ENCODE measurements around the gene VWC2. TPM values are rescaled to one million over a fixed set of nuclear protein-coding genes. Genes with fewer than 3 reads are reported as not detected.

Gene VWC2
- total and polyA plus RNA-seq, 2 of the 8 experiments (the other 6 are each of a cell fraction or from before 2014, with no cell fraction given), result 0.24 to 0.30 TPM

DNA sequence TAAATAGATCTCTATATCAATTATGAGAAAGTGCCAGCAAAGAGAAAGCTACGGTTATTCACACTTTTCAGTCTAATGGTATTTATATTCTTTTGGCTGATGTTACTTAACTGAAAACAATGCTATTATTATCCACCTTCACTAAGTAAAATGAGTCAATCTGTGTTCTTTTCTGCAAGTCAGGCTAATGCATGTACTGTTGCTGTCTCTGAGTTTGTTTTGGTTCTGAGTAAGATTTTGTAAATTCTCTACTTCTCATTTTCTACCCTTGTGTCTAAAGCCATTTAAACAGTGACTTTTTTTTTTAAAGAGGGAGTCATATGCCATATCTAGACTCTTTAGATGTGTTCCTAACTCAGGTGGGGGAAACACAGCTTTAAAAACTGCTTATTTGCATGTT, 7.5 kb downstream of the VWC2 start:
- H3K27ac ChIP-seq (ENCODE audit: low read depth, low read length), result no peak overlapping the region
- H2AFZ ChIP-seq (ENCODE audit: low read length), result no peak overlapping the region
- H3K79me1 ChIP-seq (ENCODE audit: low read depth, low read length), result no peaks in the 10 kb centered on the region
- no peaks in the 10 kb centered on the region; the same call in 1 of the 2 replicates for H3K23me2 ChIP-seq (ENCODE audit: low read depth, low read length)
- no peak overlapping the region for H3K4me2 ChIP-seq (ENCODE audit: insufficient read depth in 1 of 2, low read depth in 2 of 2, low read length in 2 of 2)
- no peak overlapping the region for H4K8ac ChIP-seq (ENCODE audit: extremely low read depth, insufficient read depth, low read length)
- no peak overlapping the region for H3K14ac ChIP-seq (ENCODE audit: insufficient read length)
- no peaks in the 10 kb centered on the region for H3K4me1 ChIP-seq (replicated peaks in 1 of 4; ENCODE audit: control insufficient read depth in 3 of 4, insufficient read depth in 4 of 4, low read length in 3 of 4)
- ChIA-PET CTCF (ENCODE audit: partially characterized antibody) (interaction anchor here (2.1 kb wide), 1 partner anchor 10 kb away, joined by 8 read pairs; no protein-coding TSS in a partner anchor), POLR2A (ENCODE audit: partially characterized antibody) (no interaction called here)
- no peak overlapping the region for H2BK5ac ChIP-seq (ENCODE audit: low read depth, low read length)
- H3K18ac ChIP-seq (ENCODE audit: extremely low read depth, low read length), result no peak overlapping the region
- H4K20me1 ChIP-seq (replicated peaks in 1 of 2; ENCODE audit: control insufficient read depth in 1 of 2, insufficient read depth in 2 of 2, low read length in 2 of 2), result no peaks in the 10 kb centered on the region
- no peak overlapping the region for H2BK15ac ChIP-seq (ENCODE audit: low read length)
- no peak overlapping the region for H3K23ac ChIP-seq (ENCODE audit: insufficient read length)
- H3K56ac ChIP-seq (replicated peaks; ENCODE audit: insufficient read length, low read depth, low read length), result no peak overlapping the region
- no peaks in the 10 kb centered on the region for H3K36me3 ChIP-seq (ENCODE audit: control insufficient read depth in 2 of 4, insufficient read depth in 4 of 4, low read length in 3 of 4)
- H4K5ac ChIP-seq (ENCODE audit: insufficient read length, low read depth, low read length), result no peak overlapping the region
- H3K9me3 ChIP-seq (ENCODE audit: insufficient read depth in 2 of 2, low read depth in 1 of 2, low read length in 1 of 2), result peaks cover 0 to 2% of the 10 kb centered on the region in 2 experiments; a peak in 1 of 4 replicates
- no peaks in the 10 kb centered on the region for H3K79me2 ChIP-seq (ENCODE audit: control insufficient read depth in 1 of 2, insufficient read depth in 2 of 2, low read length in 2 of 2)
- H3K27me3 ChIP-seq (replicated peaks in 1 of 4; ENCODE audit: control insufficient read depth in 3 of 4, extremely low read depth in 1 of 4, insufficient read depth in 3 of 4, low read length in 3 of 4), result peaks cover under 1 to 10% (median 10%) of the 10 kb centered on the region in 4 experiments
- H2BK12ac ChIP-seq (ENCODE audit: low read depth, low read length), result no peak overlapping the region
- DNase-seq (ENCODE audit: low read depth in 1 of 2, low spot score in 2 of 2), result no peak
- no peak overlapping the region for H2AK5ac ChIP-seq (ENCODE audit: low read depth, low read length)
- no peak overlapping the region for H3K4ac ChIP-seq (replicated peaks; ENCODE audit: insufficient read length, low read depth, low read length)
- WGBS, 2 experiments (ENCODE audit: extremely low coverage in 1 of 2, insufficient coverage in 1 of 2, insufficient read length in 1 of 2, insufficient replicate concordance in 2 of 2, low coverage in 1 of 2, low lambda C conversion rate in 2 of 2, missing lambda C conversion rate in 1 of 2), result 100% methylated on average over 1 of the region's 1 CpG; no CpG with 5 or more reads in 1 of the 2 experiments
- no peak overlapping the region for H3K9ac ChIP-seq (replicated peaks in 1 of 4; ENCODE audit: extremely low read depth in 1 of 4, low read depth in 3 of 4, low read length in 3 of 4)
- H2BK20ac ChIP-seq (ENCODE audit: low read length), result no peak overlapping the region
- H4K91ac ChIP-seq (replicated peaks; ENCODE audit: insufficient read length, low read length), result no peak overlapping the region
- no peak overlapping the region for H3K4me3 ChIP-seq (ENCODE audit: extremely low read depth in 1 of 4, insufficient read depth in 2 of 4, low read depth in 3 of 4, low read length in 4 of 4)
- H2BK120ac ChIP-seq (replicated peaks; ENCODE audit: low read depth, low read length), result no peak overlapping the region
- FAIRE-seq, result no peak
- TF ChIP-seq SRF (IDR thresholded peaks at IDR 0.05; ENCODE audit: low read depth, low read length), result no peak
- TF ChIP-seq ATF3 (IDR thresholded peaks at IDR 0.05; ENCODE audit: insufficient read depth, low read depth, low read length), result no peak
- TF ChIP-seq JUND (IDR thresholded peaks at IDR 0.05; ENCODE audit: low read length), result no peak
- TF ChIP-seq HDAC2 (IDR thresholded peaks at IDR 0.05; ENCODE audit: borderline replicate concordance in 1 of 2, low read depth in 2 of 2, low read length in 2 of 2), result no peak
- TF ChIP-seq ASH2L (IDR thresholded peaks at IDR 0.05; ENCODE audit: low read length), result no peak
- no peak for TF ChIP-seq RFX5 (IDR thresholded peaks at IDR 0.05; ENCODE audit: borderline replicate concordance, low read depth, low read length)
- TF ChIP-seq USF2 (IDR thresholded peaks at IDR 0.05; ENCODE audit: low read length), result no peak
- no peak for TF ChIP-seq CBX5 (IDR thresholded peaks at IDR 0.05; ENCODE audit: low read depth, low read length)
- TF ChIP-seq SUZ12 (IDR thresholded peaks at IDR 0.05; ENCODE audit: low read length), result no peak
- no peak for TF ChIP-seq ATF2 (IDR thresholded peaks at IDR 0.05; ENCODE audit: low read length)

All from H1 (cell line).